ENCODE results near the gene MYO16.
"Not testable (repeated sequence)": the region's sequence is repeated elsewhere in the genome, so short reads cannot be mapped to it uniquely, and the experiment has no call there.

MYO16 gene

DNA sequence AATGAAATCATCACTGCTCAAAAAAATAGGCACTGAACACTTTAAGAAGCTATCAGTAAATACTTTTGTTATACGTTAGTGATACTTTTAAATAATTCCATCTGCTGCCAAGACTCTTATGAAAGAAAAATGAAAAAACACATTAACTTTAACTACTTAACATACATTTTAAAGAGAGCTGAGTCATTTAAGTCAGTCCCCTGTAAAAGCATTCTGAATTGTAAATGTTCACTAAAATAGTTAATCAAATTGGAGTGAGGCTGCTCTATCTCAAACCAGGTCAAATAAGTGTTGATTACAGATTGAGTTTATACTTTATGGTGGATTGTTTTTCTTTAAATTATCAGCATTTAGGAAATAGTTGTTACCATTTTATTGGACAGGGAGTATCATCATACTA lies 274.2 kb downstream of the MYO16 start:
- no peak for DNase-seq

DNA sequence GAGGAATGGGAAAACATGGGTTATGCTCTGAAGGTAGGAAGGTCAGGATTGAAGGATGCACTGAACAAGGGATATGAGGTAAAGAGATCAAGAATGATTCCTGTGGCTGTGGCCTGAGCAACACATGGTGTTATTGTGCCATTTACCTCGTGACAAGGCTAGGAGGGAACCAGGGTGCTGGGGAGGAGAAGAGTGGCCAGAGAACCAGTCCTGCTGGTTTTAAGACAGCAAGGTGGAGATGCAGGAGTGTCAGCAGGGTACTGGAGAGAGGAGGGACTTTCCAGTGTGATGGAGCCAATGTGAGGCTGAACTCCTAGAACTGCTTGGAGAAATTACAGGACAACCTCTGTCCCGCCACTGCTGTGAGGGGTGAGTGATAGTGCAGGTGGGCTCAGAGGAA lies 282.4 kb downstream of the MYO16 start:
- no peak for DNase-seq

DNA sequence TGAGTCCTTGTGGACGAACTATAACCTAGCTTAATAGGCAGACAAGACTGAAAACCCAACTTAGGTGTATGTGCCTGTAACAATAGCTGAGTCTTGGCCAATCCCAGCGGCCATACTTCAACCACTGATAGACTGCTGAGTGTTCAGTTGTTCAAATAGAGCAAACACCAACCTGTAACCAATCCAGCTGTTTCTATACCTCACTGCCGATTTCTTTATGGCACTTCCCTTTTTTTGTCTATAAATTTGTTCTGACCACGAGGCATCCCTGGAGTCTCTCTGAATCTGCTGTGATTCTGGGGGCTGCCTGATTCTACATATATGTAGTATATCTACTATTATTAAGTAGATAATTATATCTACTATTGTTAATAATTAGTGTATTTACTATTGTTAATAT lies 284.3 kb downstream of the MYO16 start:
- DNase-seq = not testable (repeated sequence)

DNA sequence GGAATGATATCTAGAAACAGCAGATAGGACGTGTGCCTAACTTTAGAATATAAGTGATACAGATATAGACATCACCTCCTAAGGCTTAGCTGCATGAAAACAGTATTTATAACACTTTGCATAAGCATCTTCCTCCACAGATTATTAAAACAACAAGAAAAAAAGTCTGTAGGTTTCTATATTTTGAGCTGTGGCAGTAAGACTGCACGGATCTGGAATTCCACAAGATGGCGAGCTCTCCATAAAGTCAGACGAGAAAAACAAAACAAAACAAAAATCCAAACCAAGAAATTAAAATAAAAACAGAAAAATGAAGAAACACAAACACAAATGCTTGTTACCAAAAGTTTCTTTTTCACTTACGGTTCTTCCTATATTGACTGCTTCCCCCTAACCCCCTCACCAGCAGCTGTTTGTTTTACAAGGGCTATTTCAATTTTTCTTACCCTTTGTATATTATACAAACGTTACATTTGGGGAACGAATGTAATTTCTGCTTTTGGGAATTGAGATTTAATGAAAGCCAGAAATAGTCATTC lies 285.8 kb downstream of the MYO16 start:
- no peak for DNase-seq

DNA sequence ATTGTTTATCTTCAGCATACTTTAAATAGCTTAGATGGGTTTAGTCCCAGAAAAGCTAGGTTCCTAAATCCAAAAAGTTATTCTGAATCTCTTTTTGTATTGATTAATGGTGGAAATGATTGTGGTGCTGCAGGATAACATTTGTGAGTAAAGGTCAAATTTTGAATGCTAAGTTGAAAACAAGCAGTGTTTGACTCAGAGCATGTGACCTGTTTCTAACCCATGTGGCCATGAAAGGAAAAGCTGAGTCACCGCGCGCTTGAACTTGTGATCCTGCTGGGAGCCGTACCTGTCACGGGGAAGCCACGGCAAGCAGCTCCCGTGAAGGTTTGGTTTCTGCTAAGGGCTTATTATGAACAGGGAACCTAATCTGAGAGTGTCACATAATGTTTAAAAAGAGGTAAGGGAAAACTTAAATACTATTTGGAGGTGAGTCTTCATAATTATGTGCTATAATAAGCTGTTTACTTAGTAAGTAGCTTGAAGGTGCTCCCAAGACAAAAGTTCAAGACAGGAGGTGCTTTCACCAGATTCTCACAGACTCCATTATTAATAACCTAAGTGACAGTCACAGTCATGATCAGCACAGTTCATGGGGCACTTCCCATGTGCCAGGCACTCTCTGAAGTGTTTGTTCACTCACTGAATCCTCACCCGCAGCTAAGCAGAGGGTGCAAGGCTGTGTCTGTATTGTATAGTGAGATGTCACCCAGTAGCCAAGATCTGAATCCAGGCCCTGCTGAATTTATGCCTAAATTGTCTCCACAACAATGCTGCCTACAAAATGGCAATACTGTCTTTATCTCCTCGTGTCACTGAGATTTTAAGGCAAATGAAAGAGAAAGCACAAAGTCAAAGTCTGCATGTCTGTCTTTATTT lies 286.5 kb downstream of the MYO16 start:
- DNase-seq = peak; percentile 66

DNA sequence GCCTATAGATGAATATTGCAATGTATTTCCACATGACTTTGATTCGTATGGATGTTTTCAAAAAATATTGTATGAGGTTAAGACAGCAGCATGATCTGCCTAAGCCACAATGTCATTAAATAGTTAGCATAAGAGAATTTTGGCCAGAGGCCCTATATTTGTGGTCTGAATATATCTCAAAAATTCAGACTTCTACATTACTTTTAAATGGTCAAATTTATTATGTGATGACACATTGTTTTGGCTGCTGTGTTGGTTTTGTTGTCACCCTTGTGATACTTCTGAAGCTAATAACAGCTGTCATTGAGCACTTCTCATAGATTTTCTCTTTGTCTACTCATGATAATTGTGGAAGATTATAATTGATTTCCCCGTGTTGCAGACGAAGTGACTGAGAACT lies 288.2 kb downstream of the MYO16 start:
- no peak for DNase-seq

DNA sequence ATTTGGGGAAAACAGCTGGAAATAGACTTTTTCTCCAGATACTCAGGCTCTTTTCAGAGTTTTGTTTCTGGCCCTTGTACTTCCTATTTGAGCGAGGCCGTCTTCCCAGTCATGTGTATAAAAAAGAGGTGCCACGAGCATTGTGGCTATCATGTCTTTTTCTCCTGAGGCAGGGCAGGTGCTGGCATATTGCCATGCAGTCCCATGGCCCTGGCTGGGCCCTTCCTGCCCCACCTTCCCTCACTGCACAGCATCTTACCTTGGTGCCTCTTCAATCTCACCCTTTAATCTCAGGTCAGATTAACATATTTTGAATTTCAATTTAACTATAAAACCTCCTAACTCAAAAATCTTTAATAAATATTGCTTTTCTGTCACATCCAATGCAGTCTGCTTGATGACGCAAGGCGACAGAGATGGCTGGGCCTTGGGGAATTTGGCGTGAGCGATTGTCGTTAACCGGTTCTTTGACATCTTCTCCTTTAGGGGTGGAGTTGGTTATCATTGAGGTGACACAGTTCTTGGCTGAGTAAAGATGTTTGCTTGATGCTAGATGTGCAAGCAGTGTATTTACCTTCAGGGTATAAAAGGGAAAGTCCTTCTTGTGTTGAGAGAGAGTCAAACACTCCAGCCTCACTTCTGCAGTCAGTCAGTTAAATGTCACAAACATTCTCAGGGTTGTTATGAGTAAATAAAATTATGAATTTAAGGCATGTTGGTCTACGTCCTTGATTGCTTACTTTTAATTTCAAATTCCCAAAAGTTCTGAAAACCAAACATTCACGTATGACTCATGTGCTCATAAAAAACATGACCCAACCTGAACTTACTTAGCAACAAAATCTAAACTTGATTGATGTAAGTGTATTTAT lies 289.9 kb downstream of the MYO16 start:
- DNase-seq = no peak

DNA sequence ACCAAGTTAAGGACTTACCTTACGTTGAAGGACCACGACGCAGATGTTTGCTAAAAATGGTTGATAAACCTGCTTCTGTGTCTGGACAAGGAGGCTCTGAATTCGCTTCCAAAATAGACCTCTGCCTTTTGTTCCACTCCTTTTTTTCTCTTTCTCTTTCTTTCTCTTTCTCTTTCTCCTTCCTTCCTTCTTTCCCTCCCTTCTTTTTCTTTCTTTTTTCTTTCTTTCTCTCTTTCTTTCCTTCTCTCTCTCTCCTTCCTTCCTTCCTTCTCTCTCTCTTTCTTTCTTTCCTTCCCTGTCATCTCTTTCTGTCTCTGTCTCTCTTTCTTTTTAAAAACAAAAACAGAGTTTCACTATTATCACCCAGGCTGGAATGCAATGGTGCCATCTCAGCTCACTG lies 290.7 kb downstream of the MYO16 start:
- DNase-seq = no peak

DNA sequence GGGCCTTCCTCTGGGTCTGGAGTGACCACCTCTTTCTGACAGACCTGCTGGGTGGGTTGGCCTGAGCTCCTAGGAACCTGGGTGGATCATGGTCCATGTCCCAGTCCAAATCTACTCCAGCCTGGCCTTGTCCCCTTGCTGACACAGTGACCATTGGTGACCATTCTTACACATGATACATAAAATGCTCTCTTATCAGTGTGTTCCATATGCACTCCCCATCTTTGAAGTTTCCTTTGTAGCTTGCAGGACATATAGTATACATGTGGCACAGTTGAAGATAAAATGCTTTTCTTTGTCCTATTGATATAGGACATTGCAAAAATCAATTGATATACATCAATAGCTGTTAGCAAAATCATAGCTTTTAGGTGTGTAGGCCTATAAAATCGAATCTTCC lies 291.8 kb downstream of the MYO16 start:
- DNase-seq = no peak

DNA sequence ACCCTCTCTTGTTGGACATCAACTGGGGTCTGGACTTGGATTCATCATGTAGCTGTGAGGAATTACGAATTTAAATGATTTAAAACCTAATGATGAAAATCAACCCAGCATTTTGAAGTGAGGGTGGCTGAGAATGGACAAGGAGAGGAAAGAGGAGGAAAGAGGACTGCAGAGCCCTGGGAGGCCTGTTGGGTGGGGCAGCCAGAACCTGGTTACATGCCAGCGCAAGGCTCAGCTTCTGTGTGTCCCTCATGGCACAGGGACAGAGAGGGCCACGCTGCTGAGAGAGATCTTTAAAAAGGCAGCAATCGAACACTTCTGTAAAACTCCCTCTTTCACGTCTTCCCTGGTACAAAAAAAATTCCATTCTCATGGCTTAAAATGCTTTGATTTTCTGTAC lies 292.7 kb downstream of the MYO16 start:
- DNase-seq = no peak

DNA sequence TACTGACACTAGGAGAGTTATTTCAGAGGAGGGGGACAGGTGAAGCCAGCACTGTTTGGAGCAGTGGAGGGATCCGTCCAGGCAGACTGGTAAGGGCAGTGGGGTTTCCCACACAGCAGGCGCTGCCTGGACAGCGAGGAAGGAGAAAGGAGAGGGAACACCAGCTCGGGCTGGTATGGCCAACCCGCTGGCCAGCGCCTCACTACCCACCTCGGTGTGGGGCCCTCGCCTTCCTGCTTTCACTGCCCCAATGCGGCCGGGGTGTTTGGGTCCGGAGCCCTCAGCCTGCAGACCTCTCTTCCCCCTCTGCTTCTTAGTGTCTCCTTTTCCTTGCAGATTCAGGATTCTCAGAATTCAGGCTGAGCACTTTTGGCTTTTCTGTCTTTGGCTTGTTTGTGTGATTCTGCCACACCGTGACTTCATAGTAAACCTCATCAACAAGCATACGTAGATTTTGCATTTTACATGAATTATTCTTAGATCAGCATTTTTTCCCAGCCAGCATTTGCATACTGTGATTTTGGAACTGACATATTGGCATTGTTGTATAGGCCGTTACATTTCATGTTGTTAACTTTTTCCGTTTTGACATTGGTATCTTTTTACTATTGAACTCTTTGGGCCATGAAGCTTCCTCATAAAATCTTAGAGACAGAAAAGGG lies 294.1 kb downstream of the MYO16 start:
- no peak for DNase-seq

DNA sequence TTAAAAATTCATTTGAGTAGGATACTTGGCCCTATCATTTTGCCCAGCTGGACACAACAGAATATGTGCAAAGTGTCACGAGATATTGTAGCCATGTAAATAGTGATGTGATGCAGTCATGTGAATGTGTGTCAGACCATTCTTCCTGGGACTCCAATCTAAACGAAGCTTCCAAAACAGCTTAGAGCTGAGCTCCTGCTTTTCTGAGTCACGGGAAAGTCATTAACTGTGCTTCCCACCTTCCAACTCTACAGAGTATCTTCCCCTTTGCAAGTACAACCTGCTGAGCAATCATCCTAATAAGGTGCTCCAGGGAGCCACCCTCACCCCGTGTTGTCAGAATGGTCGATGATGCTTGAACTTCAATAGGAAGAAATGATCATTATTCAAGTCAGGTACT lies 294.7 kb downstream of the MYO16 start:
- no peak for DNase-seq

DNA sequence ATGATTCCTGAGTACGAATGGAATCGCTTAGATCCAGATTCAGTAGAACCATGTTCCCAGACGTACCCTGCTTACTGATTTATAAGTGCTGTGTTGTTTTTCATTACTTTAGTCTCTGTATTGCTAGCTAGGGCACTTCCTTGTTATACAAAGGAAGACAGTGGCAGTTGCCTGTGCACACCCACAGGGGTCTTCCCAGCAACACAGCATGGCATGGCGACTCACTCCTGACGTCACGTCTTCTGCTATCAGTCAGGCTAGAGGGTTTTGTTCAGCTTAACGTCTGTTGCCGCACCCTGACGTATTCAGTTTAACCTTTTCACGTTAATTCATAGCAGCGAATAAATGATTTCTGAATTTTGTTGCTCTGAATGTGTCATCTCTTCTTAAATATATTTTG lies 295.1 kb downstream of the MYO16 start:
- no peak for DNase-seq

DNA sequence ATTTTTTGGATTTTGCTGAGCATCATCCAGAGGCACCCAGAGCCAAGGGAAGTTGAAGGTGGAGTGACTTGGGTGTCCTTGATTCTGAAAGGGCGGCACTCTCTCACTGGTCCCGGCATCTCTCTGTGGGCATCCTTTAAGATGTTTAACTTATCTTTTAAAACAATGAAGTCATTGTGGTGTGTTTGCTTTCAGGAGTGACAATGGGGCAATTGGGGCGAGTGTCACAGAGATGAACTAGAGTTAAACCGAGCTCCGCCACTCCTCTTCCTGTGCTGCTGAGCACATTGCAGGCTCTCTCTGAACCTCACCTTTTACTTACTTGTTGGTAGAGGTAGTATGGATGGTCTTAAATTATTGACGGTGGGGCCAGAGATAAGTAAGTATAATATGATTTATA lies 295.7 kb downstream of the MYO16 start:
- DNase-seq = no peak

DNA sequence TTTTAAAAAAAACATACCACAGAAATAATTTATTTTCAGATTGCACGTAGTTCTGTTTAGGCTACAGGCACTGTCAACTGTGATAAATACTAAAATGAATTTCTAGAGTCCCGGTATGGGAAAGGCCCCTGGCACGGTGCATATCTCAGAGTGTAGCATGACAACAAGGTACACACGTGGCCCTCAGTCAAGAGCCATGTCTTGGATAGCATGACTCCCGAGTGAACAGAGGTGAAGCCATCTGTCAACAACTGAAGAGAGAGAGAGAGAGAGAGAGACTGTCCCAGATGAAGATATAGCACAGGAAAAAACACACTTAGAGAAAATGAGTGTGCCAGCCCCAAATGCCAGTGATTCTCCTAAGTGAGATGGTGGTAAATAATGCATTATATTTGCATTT lies 297.5 kb downstream of the MYO16 start:
- no peak for DNase-seq

DNA sequence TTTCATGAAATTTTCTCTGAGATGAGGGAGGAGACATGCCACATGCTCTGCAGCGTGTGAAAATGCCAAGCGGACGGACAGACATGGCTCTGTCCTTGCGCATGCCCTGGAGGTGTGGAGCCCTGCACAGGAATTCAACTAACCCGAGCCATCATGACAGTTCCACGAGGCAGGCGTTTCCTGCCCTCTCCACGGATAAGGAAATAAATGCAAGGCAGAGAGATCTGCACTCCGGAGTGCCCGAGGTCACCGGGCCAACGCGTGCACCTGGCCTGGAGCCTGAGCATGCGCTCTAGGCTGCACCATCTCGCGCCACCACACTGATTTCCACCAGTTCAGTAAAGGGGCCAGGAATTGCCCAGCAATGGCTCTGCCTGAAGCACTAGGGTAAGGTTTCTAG lies 298.2 kb downstream of the MYO16 start:
- DNase-seq = no peak

DNA sequence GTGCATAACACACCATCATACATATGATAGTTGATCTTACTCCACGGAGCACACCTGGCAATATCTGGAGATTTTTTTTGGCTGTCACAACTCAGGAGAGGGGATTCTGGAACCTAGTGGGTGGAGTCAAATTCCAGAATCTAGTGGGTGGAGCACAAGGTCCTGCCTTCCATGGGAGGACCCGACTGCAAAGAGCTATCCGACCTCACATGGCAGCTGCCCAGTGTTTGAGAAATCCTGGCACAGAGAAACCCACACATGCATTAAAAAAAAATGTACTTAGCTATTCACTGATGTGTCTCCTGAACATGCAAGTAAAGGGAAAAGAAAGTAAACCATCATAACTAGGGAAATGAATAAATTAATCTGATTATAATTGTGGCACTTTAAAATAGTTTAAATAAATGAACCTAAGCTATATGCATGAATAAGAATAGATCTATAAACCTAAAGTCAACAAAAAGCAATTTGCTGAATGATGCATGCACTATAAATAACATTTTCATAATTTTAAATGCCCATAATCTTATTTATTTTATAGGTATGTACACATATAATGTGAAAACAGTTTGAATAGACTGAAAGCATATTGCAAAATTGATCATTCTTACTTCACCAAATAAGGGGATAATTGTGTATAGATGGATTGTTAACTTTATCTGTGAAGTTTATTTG lies 300.3 kb downstream of the MYO16 start:
- DNase-seq = no peak

DNA sequence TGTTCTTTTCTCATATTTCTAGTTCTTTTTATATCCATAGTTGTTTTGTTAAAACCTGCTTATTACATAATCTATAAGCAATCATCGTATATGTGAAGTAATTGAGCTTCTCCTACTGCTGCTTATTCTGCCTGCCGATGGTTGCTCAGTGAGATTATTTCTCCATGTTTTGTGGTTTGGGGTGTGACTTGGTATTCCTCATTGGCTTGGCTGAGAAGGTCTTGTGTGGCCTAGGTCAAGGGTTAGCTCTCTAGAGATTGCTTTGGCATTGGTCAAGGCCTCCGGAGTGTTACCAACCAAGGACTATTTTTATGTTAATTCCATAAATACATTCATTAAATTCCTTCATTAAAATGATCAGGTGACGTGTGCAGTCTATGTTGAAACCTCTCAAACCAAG lies 302.8 kb downstream of the MYO16 start:
- no peak for DNase-seq

DNA sequence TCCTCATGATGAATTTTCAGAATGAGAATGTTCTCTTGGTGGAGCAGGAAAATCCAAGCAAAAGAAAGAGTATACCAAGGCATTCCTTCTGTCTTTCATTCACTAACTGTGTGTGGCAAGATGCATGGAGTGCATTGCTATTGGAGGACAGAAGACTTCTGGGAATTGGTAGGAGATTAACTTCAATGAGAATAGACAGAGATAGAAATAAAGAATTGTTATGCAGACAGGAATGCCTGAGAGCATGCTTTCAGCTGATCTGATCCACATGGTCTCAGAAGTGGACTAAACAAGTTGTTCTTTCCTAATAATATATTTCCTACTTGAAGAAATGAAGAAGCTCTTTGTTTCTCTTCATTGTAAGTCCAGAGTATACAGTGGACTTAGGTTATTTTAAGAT lies 303.6 kb downstream of the MYO16 start:
- DNase-seq = no peak

DNA sequence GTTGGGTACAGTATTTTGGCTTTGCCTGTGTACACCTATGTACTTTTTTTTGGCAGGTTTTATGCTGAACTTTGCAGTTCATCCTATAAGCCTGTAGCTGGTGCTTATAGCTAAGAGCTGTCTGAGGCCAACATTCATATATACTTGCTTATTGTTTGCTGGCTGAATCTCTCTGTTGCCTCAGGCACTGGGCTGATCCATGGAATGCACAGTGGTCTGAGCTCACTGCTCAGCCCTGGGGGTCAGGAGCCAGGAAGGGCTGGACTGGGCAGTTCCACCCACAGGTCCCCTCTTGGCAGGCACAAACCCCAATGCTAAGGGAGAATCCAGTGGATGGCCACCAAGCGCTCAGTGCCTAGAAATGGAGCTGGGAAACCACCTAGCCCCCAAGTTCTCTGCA lies 308.7 kb downstream of the MYO16 start:
- no peak for DNase-seq

DNA sequence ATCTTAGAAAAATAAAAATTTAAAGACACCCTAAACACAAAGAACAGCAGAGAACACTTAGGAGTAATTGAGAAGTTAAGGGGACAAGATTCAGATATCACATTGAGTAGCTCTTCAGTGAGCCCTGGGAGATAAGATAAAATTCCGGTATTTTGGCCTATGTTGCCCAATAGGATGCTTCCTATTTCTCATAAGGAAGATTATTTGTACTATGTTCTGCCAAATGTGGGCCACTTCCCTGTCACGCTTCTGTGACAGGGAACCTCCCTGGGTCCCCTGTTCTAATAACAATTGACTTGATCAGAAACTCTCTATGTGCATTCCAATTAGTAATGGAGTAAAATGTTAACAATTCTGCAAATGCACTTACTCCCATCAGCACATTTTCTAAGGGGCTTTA lies 310.7 kb downstream of the MYO16 start:
- DNase-seq = no peak

DNA sequence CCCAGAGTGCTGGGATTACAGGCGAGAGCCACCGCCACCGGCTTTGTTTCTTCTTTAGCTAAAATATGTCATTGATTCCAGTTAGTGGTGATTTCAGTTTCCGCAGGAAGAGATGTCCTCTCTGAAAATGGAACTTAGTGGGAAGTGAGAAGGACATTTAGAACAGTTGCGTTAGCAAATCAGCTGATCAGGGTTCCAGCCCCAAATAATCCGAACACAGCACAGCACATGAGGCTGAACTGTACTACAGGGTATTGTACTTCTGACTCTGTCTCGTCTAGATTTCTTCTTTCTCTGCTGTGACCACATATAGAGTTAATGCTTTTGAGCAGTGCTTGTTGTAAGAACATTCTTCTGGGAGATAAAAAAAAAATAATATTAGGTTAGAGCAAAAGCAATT lies 314.4 kb downstream of the MYO16 start:
- DNase-seq = no peak

DNA sequence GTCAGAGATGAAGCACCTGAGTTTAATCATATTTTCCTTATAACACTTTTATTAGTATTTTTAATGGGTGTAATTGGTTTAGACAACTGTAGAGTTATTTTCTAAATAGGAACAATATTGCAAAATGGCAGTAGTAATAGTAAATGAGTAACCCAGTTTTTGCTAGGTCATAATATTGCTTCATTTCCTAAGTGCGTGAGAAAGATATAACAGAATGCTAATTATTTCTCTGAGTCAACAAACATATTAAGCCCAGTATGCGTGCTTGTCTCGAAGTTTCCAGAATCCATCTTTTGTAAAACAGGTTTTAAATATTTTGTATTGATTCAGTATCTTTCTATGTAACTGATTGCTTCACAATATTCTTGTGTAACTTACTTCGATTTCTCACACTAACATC lies 315.3 kb downstream of the MYO16 start:
- no peak for DNase-seq
